Measurements from ENCODE around the gene ASB2. TPM values are rescaled to one million over a fixed set of nuclear protein-coding genes. Genes with fewer than 3 reads are reported as not detected.

Gene ASB2
- total RNA-seq, 1 donor from 2014 or later = 58.6 TPM

- intact Hi-C loops (cut with DNase I) = no loop called here
- H3K27me3 ChIP-seq = no peaks in the 10 kb centered on the region
- no peak overlapping the region for H3K4me3 ChIP-seq
- peaks cover 51 to 74% of the 10 kb centered on the region in 2 donors for H3K36me3 ChIP-seq
- TF ChIP-seq CTCF (IDR thresholded peaks at IDR 0.05) = no peak
- H3K27ac ChIP-seq = no peak overlapping the region
- DNase-seq (ENCODE audit: low spot score in 2 of 2) = no peak
- H3K4me1 ChIP-seq = peaks cover 0 to 10% of the 10 kb centered on the region in 2 donors
- no peaks in the 10 kb centered on the region for H3K9me3 ChIP-seq
These were observed 41.2 kb downstream of the ASB2 start for GRCh38 chr14:93935213-93935612.

GRCh38 chr14:93932642-93933041 lies 43.7 kb downstream of the ASB2 start:
- Histone ChIP-seq H3K27me3 (no peaks in the 10 kb centered on the region), H3K27ac (no peak overlapping the region), H3K4me1 (no peaks in the 10 kb centered on the region), H3K4me3 (no peak overlapping the region), H3K36me3 (peaks cover 37 to 62% of the 10 kb centered on the region in 2 donors), H3K9me3 (no peaks in the 10 kb centered on the region)
- no peak for TF ChIP-seq CTCF (IDR thresholded peaks at IDR 0.05)
- DNase-seq (ENCODE audit: low spot score in 2 of 2) = no peak
- intact Hi-C loops (cut with DNase I) = no loop called here

GRCh38 chr14:93930989-93931307 lies 45.4 kb downstream of the ASB2 start:
- Histone ChIP-seq H3K4me3 (no peak overlapping the region), H3K27ac (no peak overlapping the region), H3K27me3 (no peaks in the 10 kb centered on the region), H3K4me1 (no peaks in the 10 kb centered on the region), H3K36me3 (peaks cover 24 to 45% of the 10 kb centered on the region in 2 donors), H3K9me3 (no peaks in the 10 kb centered on the region)
- intact Hi-C loops (cut with DNase I) = no loop called here
- TF ChIP-seq CTCF (IDR thresholded peaks at IDR 0.05) = no peak
- no peak for DNase-seq (ENCODE audit: low spot score in 2 of 2)

GRCh38 chr14:93930296-93930988 lies 45.9 kb downstream of the ASB2 start:
- no peak for DNase-seq (ENCODE audit: low spot score in 2 of 2)
- Histone ChIP-seq H3K27ac (no peak overlapping the region), H3K4me3 (no peak overlapping the region), H3K27me3 (no peaks in the 10 kb centered on the region), H3K36me3 (peaks cover 24 to 40% of the 10 kb centered on the region in 2 donors), H3K4me1 (no peaks in the 10 kb centered on the region), H3K9me3 (no peaks in the 10 kb centered on the region)
- TF ChIP-seq CTCF (IDR thresholded peaks at IDR 0.05) = no peak
- intact Hi-C loops (cut with DNase I) = no loop called here

GRCh38 chr14:93929657-93930056 lies 46.7 kb downstream of the ASB2 start:
- TF ChIP-seq CTCF (IDR thresholded peaks at IDR 0.05) = no peak
- Histone ChIP-seq H3K36me3 (peaks cover 20 to 33% of the 10 kb centered on the region in 2 donors), H3K4me3 (no peak overlapping the region), H3K9me3 (no peaks in the 10 kb centered on the region), H3K27me3 (no peaks in the 10 kb centered on the region), H3K4me1 (no peaks in the 10 kb centered on the region), H3K27ac (no peak overlapping the region)
- DNase-seq (ENCODE audit: low spot score in 2 of 2) = no peak
- intact Hi-C loops (cut with DNase I) = no loop called here

Measured in ascending aorta (tissue), 2 donors.